HG03045 (cell line): Measurements from ENCODE around the gene GEMIN2.
"Not testable (repeated sequence)": the region's sequence is repeated elsewhere in the genome, so short reads cannot be mapped to it uniquely, and the experiment has no call there.

Experiments used
- ATAC-seq: cut with Tn5 transposase; IDR thresholded peaks from one replicate; pipeline ENCODE4 v1.9.1; 2021; ENCODE audit warnings: mild to moderate bottlenecking, moderate library complexity; ENCODE audit not compliant: unreplicated experiment

GEMIN2 gene

DNA sequence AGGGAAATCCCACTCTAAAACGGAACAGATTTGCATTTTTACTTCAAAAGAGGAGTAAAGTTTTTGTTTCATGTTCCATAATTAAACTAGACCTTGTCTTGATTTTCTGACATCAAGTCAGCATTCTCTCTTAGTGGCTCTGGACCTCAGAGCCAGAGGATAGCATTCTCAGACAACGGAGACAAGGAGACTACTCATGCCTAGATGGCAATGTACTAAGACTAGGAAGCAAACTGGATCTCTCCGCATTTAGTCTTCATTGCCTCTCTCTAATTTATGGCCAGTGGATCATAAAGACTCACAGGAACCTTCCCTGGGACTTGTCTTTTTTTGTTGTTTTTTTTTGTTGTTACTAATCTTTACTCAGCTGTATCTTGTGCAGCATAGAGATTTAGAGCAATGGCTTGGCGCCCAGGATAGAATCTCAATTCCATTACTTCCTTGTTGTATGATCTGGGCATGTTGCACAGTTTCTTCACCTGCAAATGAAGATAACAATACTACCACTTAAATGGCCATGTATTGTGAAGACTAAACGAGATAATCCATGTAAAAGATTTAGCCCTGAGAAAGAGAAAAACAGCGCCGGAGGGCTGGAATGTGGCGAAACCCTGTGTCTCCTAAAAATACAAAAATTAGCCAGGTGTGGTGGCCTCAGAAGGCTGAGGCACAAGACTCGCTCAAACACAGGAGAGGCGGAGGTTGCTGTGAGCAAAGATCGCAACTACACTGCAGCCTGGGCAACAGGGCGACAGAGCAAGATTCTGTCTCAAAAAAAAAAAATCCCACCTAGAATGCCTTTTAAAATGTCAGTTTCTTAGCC is 4.0 kb upstream of the GEMIN2 start:
- no peak for ATAC-seq

DNA sequence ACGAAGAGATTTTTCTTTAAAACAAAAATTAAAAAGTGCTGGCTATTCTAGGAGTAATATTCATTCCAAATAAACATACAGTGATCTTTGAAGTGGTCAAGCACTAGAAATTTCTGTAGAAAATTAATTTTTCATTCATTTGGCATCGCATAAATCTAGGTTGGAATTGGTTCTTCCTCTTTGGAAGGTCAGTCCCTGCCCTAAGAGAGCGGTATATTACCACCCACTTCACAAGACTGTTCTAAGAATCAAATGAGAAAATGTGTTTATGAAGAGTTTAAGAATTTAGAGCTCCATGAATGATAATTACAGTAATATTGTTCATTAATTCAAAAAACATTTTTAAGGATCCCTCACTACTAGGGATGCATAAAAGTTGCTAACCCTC is 444 bp upstream of the GEMIN2 start:
- ATAC-seq: no peak

DNA sequence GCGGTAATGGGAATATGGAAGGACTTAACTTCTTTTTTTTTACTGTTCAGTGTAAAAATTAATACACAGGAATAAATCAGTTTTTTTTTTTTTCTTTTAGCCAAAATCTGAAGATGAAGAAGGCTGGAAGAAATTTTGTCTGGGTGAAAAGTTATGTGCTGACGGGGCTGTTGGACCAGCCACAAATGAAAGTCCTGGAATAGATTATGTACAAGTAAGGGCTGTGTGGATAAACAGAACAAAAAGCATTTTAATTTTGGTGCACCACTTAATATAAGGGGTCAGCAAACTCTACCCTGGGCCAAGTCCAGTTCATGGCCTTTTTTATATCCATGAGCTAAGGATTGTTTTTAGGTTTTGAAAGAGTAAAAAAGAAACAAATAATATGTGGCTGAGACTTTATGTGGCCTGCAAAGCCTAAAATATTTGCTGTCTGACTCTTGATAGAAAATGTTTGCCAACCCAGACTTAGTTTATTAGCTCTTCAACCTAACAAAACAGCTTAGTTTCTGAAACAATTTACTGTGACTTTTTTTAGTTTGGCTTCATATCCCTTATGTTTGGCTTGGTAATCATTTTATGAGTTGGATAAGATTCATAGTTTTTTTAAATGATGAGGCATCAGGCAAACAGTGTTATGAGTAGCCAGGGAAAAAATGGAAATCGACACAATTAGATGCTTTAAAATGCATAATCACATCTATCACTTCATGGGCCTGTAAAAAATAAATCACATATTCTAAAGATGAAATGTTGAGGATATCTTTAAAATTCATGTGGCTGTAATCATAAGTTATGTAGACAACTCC is 8.4 kb downstream of the GEMIN2 start:
- ATAC-seq: no peak

DNA sequence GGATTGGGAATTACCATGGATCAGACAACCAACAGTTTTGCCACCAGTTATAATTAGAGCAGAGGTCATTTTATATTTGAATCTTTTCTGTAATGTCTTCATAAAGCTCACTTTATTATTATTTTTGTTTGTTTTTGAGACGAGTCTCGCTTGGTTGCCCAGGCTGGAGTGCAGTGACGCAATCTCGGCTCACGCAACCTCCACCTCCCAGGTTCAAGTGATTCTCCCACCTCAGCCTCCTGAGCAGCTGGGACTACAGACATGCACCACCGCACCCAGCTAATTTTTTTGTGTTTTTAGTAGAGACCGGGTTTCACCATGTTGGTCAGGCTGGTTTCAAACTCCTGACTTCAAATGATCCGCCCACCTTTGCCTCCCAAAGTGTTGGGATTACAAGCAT is 23.7 kb downstream of the GEMIN2 start:
- ATAC-seq: not testable (repeated sequence)

DNA sequence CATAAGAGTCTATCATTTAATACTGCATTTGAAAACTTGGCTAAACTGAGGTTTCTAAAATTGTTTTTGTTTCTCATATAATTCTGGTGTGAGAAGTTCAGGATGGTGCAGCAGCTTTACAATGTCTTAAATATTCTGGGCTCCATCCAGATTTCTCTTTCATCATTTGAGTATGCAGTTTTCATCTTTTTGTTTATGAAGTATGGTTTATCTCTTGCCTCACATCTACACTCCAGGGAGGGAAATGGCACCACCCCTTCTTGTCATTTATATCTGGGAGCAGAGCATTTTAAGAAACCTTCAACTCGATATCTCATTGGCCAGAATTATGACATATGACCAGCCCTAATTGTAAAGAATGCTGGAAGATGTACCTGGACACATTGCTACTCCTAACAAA is 24.3 kb downstream of the GEMIN2 start:
- ATAC-seq: no peak

DNA sequence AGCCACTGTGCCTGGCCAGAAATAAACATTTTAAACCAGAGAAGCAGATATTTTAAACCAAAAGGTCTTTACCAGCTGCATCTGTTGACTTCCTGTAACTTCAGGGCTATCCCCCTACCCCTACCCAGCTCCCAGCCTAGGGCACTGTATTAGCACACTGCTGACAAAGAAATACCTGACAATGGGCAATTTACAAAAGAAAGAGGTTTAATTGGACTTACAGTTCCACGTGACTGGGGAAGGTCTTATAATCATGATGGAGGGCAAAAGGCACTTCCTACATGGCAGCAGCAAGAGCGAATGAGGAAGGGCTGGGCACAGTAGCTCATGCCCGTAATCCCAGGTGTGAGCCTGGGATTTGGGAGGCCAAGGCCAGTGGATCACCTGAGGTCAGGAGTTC is 26.0 kb downstream of the GEMIN2 start:
- ATAC-seq: no peak

DNA sequence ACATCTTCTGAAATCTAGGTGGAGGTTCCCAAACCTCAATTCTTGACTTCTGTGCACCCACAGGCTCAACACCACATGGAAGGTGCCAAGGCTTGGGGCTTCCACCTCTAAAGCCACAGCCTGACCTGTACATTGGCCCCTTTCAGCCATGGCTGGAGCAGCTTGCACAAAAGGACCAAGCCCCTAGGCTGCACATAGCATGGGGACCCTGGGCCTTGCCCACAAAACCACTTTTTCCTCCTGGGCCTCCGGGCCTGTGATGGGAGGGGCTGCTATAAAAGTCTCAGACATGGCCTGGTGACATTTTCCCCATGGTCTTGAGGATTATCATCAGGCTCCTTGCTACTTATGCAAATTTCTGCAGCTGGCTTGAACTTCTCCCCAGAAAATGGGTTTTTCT is 27.5 kb downstream of the GEMIN2 start:
- not testable (repeated sequence) for ATAC-seq

DNA sequence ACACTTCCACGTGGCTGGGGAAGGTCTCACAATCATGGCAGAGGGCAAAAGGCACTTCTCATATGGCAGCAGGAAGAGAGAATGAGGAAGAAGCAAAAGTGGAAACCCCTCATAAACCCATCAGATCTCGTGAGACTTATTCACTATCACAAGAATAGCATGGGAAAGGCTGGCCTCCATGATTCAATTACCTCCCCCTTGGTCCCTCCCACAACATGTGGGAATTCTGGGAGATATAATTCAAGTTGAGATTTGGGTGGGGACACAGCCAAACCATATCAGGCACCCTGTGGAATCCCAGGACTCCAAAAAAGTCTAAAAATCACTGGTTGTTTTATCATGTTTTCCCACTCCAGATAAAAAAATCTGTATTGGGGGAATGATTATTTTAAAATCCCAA is 29.1 kb downstream of the GEMIN2 start:
- not testable (repeated sequence) for ATAC-seq

DNA sequence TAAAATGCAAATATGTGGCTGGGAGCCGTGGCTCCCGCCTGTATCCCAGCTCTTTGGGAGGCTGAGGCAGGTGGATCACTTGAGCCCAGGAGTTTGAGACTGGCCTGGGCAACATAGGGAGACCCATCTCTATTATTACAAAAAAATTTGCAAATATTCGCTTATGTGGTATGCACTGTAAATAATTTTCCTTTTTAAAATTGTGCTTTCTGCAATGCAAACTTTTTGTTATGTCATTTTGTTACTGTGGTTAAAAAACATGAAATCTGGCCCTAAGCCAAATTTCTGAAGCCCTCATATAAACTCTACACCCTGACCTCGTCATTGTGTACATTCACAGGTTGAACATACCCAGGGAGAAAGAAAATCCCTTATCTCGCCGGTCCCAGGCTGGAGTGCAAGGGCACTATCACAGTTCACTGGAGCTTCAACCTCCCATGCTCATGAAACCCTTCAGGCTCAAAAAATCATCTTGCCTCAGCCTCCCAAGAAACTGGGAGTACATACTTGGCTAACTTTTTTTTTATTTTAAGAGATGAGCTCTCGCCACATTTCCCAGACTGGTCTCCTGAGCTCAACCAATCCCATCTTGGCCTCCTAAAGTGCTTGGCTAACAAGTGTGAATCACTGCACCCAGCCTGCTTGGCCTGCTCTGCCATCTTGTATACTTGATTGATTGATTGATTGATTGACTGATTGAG is 31.3 kb downstream of the GEMIN2 start:
- ATAC-seq: no peak

DNA sequence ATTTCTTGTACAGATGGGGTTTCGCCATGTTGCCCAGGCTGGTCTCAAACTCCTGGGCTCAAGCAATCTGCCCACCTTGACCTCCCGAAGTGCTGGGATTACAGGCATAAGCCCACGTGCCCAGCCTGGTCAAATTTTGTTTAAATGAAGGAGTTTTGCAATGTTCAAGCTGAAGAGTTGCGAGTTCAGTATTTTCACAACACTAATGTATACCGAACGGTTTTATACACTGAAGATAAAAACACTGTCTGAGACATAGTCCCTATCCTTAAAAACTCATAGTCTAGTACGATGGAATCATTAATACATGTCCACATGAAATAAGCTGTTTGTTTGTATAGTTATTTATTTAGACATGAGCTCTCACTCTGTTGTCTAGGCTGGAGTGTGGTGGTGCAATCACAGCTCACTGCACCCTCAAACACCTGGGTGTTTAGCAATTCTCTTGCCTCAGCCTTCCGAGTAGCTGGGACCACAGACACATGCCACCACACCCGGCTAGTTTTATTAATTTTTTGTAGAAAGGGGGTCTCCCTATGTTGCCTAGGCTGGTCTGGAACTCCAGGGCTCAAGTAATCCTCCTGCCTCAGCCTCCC is 40.6 kb downstream of the GEMIN2 start:
- ATAC-seq: no peak

DNA sequence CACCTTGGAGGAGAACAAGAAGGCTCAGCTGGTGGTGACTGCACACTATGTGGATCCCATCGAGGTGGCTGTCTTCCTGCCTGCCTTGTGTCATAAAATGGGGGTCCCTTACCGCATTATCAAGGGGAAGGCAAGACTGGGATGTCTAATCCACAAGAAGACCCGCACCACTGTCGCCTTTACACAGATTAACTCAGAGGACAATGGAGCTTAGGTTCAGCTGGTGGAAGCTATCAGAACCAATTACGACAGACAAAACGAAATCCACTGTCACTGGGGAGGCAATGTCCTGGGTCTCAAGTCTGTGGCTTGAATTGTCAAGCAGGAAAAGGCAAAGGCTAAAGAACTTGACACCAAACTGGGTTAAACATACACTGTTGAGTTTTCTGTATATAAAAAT is 43.4 kb downstream of the GEMIN2 start:
- ATAC-seq: no peak

DNA sequence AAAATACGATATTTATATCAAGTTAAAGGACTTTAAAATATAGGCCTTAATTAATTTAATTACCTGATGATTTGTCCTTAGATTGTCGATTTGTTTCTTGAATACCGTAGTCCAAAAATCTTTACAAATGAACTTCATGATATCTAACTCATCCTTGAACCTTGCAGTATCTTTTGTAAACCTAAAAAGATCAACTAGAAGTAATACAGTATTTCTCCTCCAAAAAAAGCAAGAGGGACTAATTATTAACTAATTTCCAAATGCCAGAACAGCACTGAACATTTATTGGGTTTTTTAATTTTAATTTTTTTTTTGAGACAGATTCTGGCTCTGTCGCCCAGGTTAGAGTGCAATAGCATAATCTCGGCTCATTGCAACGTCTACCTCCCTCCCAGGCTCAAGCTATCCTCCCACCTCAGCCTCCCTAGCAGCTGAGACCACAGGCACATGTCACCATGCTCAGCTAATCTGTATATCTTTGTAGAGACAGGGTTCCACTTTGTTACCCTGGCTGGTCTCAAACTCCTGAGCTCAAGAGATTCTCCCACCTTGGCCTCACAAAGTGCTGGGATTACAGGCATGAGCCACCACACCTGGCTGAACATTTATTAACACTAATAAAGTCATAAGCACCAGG is 44.2 kb downstream of the GEMIN2 start:
- no peak for ATAC-seq

DNA sequence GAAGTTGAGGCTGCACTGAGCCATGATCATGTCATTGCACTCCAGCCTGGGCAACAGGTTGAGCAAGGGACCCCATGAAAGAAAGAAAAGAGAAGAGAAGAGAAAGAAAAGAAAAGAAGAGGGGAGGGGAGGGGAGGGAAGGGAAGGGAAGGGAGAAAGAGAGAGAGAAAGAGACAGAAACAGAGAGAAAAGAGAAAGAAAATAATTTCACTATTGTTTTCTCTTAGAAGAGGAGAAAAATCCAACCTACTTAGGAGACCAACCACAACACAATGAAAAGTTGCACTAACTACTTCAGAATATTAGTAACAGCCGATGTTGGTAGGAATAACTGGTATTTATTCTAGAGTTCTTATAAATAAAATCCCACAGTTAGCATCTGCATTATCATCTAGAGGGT is 46.4 kb downstream of the GEMIN2 start:
- ATAC-seq: no peak

DNA sequence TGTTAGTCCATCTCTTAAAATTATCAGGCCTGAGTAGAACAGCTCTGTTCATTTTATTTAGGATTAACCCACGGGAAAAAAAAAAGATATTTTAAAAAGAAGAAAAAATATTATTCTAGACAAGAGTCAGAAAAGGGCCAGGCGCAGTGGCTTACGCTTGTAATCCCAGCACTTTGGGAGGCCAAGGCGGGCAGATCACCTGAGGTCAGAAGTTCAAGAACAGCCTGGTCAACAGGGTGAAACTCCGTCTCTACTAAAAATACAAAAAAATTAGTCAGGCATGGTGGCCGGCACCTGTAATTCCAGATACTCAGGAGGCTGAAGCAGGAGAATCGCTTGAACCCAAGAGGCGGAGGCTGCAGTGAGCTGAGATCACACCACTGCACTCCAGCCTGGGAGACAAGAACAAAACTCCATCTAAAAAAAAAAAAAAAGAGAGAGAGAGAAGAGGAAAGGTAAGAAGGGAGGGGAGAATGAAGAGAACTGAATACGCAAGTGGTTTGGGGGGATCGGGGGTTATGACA is 53.7 kb downstream of the GEMIN2 start:
- ATAC-seq: not testable (repeated sequence)

DNA sequence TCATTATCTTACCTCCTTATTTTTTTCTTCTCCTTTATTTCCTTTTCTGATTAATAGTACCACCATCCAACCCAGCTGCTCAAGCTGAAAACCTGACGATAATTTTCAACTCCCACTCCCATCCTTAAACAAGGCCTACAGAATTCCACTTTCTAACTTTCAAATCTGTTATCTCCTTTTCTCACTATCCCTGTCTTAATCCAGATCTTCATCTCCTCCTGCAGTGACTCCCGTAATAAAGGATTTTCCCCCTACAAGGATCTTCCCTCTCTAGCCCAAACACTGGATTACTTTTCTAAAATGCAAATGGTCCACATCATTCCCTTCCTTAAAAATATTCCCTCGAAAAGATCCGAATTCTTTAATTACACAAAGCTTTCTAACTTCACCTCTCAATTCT is 54.5 kb downstream of the GEMIN2 start:
- ATAC-seq: no peak

DNA sequence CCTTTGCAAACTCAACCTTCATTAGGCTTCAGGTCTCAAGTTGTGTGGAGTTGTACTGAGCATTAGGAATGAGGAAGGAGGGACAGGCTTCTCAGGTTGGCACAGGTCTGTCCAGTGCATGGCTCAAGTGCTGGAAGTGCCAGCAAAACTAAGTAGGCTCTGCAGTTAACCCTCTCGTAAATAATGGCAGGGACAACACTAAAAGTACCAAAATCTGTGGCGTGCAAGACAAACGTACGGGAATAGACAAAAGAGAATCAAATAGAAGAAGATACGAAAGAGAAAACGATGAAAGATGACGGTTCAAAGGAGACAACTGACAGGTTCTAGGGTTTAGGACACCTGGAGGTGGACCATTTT is 55.4 kb downstream of the GEMIN2 start:
- ATAC-seq: no peak

DNA sequence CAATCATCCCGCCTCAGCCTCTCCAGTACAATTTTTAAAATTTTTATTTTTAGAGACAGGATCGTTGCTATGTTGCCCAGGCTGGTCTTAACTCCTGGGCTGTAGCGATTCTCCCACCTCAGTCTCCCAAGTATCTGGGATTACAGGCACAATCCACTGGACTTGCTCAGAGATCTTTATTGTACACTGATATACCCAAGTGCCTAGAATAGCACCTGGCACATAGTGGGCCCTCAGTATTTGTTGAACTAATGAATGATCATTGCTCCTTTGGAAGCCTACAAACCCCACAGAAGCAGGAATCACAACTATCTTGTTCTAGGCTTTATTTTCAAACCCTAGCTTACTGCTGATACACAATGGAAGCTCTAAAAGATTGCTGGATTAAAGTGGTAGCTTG is 59.1 kb downstream of the GEMIN2 start:
- ATAC-seq: no peak

DNA sequence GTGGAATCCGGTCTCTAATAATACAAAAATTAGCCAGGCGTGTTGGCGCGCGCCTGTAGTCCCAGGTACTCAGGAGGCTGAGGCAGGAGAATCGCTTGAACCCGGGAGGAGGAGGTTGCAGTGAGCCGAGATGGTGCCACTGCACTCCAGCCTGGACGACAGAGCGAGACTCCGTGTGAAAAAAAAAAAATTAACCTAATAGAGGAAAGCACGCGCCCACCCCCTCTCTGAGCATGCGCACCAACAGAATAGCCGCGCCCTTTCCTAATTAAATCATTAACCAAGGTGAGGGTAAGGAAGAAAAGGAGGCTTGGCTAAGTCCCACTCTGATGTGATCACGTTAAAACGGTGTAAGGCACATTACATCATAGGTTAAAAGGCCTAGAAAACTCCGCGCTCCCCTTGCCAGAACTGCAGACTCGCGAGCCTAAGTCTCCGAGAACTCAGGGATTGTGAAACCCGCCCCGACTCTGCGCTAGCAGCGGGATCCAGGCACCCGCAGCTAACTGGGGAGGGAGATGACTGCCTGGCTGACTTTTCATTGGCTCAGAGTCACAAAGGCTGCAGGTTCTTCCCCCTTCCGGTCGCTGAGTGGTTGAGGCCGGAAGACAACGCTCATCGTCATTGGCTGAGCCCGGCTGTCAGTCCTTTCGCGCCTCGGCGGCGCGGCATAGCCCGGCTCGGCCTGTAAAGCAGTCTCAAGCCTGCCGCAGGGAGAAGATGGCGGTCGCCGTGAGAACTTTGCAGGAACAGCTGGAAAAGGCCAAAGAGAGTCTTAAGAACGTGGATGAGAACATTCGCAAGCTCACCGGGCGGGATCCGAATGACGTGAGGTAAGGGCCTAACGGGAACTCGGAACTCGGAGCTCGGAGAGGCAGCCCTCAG is 60.7 kb downstream of the GEMIN2 start, which contains the start of gene PNN:
Gene PNN (plus strand): TSS at position 695 of the 885 bp plus-strand sequence. CDS start 26 bp downstream, at position 721.
- peak; percentile 94 for ATAC-seq

DNA sequence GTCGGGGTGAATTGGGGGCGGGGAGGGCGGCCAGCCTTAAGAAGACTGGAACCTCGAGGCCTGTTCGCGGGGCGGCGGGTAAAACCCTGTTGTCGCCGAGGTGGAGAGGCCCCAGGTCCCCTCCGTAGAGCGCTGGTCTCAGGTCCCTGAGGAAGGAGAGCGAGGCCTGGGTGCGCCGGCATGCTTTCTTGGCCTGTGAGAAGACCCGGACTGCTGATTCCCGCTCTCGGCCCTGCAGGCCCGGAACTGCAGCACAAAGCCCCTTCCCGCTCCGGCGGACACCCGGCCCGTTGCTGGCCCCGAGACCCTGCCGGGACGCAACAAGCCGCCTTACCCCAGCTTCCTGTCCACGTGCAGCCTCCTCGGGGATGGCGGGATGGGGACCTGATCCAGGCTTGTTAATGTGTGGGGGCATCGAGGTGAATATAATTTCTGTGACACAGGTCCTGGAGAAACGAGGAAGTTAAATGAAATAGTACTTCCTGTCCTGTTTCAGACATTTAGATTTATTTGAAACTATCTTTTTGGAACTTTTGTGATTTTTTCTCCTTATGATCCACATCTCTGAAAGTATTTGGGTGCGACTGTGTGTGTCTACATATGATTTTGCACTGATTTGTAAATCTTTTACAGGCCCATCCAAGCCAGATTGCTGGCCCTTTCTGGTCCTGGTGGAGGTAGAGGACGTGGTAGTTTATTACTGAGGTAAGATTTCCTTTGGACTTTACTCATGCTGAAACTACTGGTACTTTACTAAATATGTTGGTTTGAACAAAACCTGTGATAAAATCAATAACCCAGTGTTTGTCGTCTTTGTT is 61.5 kb downstream of the GEMIN2 start:
- peak; percentile 9 for ATAC-seq
